Midbrain (tissue), 1 donor: ENCODE data around the gene CHD5.

Experiments used
- DNase-seq: peaks from one replicate; lab custom pipeline; 2025; lab: John Stamatoyannopoulos, UW

CHD5 gene

DNA sequence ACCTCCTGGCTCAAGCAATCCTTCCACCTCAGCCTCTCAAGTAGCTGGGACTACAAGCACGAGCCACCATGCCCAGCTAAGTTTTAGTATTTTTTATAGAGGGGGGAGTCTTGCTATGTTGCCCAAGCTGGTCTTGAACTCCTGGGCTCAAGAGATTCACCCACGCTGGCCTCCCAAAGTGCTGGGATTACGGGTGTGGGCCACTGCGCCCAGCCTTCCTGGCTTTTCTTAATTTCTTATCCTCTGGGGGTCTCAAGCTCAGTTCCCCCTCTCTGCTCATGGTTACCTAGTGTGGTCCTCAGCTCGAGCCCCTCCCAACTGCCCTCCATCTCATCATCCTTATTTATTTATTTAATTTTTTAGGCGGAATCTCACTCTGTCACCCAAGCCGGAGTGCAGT is 22.1 kb upstream of the CHD5 start:
- no peak for DNase-seq

DNA sequence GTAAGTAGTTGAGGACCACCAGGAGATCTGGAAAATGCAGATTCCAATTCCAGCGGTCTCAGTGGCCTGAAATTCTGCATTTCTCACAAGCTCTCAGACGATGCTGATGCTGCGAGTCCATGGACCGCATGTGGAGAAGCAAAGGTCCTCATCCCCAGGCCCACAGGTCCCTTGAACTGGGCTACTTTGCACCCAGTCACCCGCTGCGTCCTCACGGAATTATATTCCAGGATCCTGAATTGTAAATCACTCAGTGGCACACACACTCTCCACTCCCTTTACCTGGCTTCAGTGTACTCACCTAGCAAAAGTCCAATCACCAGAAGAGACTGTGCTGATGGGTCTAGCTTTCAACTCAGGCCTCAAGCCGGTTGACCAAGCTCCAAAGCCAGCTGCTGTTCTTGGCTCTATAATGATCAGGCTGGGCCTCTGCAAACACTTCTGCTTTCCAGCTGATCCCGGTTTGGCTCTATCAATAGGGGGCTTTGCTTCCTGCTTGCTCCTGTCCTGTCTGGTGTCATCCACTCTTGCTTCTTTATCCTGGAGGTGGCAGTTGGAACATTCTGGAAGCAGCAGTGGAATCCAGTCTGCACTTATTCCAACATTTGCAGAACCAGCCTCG is 20.2 kb upstream of the CHD5 start:
- no peak for DNase-seq

DNA sequence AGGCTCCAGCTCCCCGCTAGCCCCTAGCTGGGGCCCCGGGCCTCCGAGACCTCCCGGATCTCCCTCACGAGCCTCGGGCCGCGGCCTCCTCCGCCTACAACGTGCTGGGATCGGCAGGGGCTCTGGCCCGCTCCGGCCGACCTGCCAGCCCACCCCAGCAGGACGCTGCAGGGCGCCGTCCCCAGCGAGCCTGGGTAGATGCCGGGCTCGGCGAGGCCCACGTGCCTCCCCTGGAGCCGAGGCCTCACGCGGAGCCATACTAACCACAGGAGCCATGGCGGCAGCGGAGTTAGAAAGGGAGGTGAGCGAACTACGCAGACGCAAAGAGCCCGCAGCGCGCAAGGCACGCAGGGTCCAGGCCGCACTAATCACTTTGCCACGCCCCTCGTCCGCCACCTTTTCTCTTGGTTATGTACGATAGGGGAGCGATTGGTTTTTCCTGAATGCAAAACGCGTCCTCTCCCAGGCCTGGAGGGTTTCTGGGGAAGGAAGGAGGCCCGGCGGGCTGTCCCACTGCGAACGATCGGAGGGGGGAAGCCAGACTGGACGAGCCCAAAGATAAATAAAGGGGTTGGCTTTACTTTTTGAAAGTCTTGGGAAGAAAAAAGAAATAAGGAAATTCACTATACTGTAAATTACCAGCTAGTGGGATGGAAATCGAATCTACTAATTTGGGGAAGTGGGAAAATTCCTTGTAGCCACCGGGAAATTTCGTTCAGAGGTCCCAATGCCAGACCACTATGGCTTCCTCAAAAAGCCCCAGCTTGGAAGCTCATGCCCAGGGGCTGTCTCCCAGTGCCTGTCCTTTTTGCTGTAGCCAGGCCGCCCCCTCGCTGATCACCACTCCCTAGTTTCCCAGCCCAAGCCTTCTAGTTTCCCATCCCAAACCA is 19.4 kb upstream of the CHD5 start, which contains the start of gene RPL22:
Gene RPL22, minus strand, starts transcription at position 298 of the 890 bp plus-strand sequence. Its CDS starts 22 bp downstream, at position 276.
- DNase-seq: peak; percentile 99

- peak; percentile 44 for DNase-seq
These were observed 18.7 kb upstream of the CHD5 start for GRCh38 chr1:6198646-6199297.

- DNase-seq: no peak
These were observed 17.8 kb upstream of the CHD5 start for GRCh38 chr1:6197746-6198427.

GRCh38 chr1:6191968-6192367 is 11.8 kb upstream of the CHD5 start:
- DNase-seq: no peak

GRCh38 chr1:6188466-6188865 is 8.3 kb upstream of the CHD5 start:
- DNase-seq: no peak

GRCh38 chr1:6185635-6186382 is 5.7 kb upstream of the CHD5 start:
- DNase-seq: peak; percentile 2

DNA sequence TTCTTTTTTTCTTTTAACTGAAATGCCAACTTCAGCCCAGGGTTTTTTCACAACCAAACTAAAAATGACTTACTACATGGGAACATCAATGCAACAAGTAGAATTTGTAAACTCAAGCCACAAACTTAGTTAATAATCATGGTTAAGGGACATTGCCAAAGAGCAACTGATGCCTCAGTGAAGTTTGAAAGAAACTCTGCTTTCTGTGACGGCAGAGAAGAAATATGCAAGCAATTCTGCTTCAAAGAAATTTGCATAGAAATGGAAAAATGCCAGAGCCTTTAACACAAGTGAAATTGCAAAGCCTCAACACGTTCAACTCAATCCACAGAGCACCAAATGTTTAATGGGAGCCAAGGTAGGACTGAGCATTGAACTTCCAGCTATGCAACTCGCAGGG is 5.0 kb upstream of the CHD5 start:
- DNase-seq: no peak

- no peak for DNase-seq
These were observed 4.1 kb upstream of the CHD5 start for GRCh38 chr1:6184083-6184783.

DNA sequence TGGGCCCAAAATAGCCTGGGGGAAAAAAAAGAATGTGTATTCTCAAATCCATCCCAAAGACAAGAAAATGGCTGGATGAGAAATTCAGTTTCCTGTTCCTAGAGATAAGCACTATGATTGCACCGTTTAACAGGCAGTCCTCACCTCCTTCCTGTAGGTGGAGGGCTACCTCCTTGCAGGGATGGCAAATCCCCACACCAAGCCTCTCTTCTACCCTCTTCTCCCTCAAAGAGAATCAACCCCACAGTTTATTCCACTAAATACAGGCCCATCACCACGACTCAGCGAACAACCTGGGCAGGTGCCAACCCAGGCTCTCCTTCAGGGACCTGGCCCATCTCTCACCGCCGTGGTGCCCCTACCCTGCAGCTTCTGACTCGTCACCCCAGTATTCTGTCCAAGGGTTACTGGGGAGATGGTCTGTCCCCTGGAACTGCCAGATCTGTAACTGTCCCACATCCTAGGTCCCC is 3.4 kb upstream of the CHD5 start:
- DNase-seq: no peak

GRCh38 chr1:6181347-6181770 is 1.2 kb upstream of the CHD5 start:
- no peak for DNase-seq

- no peak for DNase-seq
These were observed 688 bp upstream of the CHD5 start for GRCh38 chr1:6180707-6181311.

GRCh38 chr1:6179564-6180175 is 451 bp downstream of the CHD5 start:
- no peak for DNase-seq

GRCh38 chr1:6178751-6179563 is 1.2 kb downstream of the CHD5 start:
- DNase-seq: no peak

DNA sequence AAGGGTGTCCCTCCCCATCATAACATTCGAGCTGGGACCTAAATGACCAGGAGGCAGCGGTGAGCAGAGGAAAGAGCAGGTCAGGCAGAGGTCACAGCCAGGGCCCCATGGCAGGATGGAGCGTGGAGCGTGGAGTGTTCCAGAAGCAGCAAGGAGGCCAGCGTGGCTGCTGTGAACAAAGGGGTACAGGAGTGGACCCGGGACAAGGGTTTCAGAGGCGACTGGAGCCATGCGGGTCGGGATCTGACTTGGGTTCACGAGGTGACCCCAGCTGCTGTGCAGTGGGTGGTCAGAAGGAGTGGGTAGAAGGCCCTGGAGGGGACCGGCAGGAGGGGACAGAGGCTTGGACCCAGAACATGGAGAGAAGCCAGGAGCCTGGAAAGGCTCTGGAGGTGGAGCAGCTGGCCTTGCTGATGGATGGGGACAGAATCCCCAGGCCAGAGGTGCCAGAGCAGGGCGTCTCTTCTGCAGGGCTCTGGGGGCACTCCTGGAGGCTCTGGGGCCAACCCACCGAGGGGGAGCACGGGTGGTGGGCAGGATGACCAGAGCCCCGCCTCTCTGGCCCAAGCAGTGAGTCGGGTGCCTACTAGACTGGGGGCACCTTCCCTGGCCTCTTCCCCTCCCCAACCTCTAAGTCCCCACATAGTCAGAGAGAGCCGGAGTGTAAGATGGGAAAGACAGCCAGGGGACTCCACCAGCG is 2.3 kb downstream of the CHD5 start:
- no peak for DNase-seq

DNA sequence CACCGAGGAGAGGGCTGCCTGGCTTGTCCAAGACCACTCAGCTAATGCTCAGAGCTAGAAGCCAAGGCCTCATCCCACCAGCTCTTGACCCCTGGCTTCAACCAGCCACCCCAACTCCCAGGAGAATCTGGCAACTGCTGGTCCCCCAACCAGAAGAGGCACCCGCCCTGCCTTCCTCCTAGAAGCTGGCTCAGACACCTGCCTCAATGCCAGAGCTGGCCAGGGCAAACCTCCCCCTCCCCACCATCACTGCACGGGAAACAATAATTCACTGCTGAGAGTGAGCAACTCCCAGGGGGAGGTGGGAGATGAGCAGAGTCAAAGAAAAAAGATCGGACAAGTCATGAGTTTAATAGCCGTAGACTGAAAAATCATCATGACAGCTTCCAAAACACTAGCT is 3.3 kb downstream of the CHD5 start:
- DNase-seq: no peak

- no peak for DNase-seq
These were observed 4.7 kb downstream of the CHD5 start for GRCh38 chr1:6175411-6175828.
